PC-3 (cell line): ENCODE results near the gene ZNF830.

ENCODE experiments used
- CTCF ChIP-seq: fragments of 300-600 bp; sonication (generic); conservative IDR thresholded peaks from 2 replicates; pipeline ENCODE4 v1.5.1; 2017; ENCODE audit warnings: antibody characterized with exemption, low read depth, mild to moderate bottlenecking, low read length
- EZH2 ChIP-seq: fragments of 300-600 bp; sonication (generic); IDR thresholded peaks from one replicate; pipeline ENCODE4 v1.6.1; 2017; ENCODE audit warnings: antibody characterized with exemption, mild to moderate bottlenecking, low read length; ENCODE audit not compliant: unreplicated experiment
- EZH2phosphoT487 ChIP-seq: fragments of 300-600 bp; sonication (generic); IDR thresholded peaks from 2 replicates; pipeline ENCODE4 v1.6.1; 2018; ENCODE audit warnings: mild to moderate bottlenecking, antibody characterized with exemption, low read length, borderline replicate concordance

GRCh38 chr17:34913001-34913400, 48.3 kb upstream of the ZNF830 start:
- TF ChIP-seq EZH2 (no peak), CTCF (no peak), EZH2phosphoT487 (no peak)
